MCF 10A (cell line): ENCODE data around the gene SIRT3. TPM values are rescaled to one million over a fixed set of nuclear protein-coding genes. Genes with fewer than 3 reads are reported as not detected.
"Not testable (repeated sequence)": the region's sequence is repeated elsewhere in the genome, so short reads cannot be mapped to it uniquely, and the experiment has no call there.

Source experiments
- BruUV-seq: library from RNA; stranded (reverse); fragments of 400-500 nt; replicated peaks from 2 replicates; lab custom pipeline; 2021; lab: Mats Ljungman, UMichigan
- CTCF ChIA-PET: fragments of 300-600 bp; sonication (Branson Sonifier 250); formaldehyde crosslinking; extraction: SDS; loops from one replicate; lab custom pipeline; 2021; ENCODE audit warnings: antibody characterized with exemption, inconsistent platforms; lab: Yijun Ruan, JAX
- POLR2A ChIA-PET: fragments of 300-600, 350-650 bp; sonication (Branson Sonifier 250); formaldehyde crosslinking; extraction: SDS; loops from one replicate; lab custom pipeline; 2020; ENCODE audit warnings: antibody characterized with exemption, inconsistent platforms; lab: Yijun Ruan, JAX
- DNase-seq: peaks from one replicate; pipeline ENCODE4 v3.0.0-alpha.2; 2018; ENCODE audit not compliant: unreplicated experiment
- H3K27ac Mint-ChIP-seq: one replicate; pipeline ENCODE4 v1.8.0; 2022; ENCODE audit warnings: mild to moderate bottlenecking, low read depth, mixed read lengths; ENCODE audit not compliant: unreplicated experiment
- H3K27me3 Mint-ChIP-seq: one replicate; pipeline ENCODE4 v1.8.0; 2022; ENCODE audit warnings: mixed read lengths; ENCODE audit not compliant: insufficient read depth, unreplicated experiment
- H3K36me3 Mint-ChIP-seq: one replicate; pipeline ENCODE4 v1.8.0; 2022; ENCODE audit warnings: mild to moderate bottlenecking, moderate library complexity, mixed read lengths; ENCODE audit not compliant: insufficient read depth, unreplicated experiment
- H3K4me1 Mint-ChIP-seq: one replicate; pipeline ENCODE4 v1.8.0; 2022; ENCODE audit warnings: mixed read lengths; ENCODE audit not compliant: insufficient read depth, unreplicated experiment
- H3K4me3 Mint-ChIP-seq: one replicate; pipeline ENCODE4 v1.8.0; 2022; ENCODE audit warnings: mild to moderate bottlenecking, moderate library complexity, mixed read lengths; ENCODE audit not compliant: unreplicated experiment
- H3K9me3 Mint-ChIP-seq: one replicate; pipeline ENCODE4 v1.8.0; 2022; ENCODE audit warnings: mixed read lengths; ENCODE audit not compliant: unreplicated experiment
- CTCF ChIP-seq: fragments of 200-600 bp; IDR thresholded peaks from one replicate; pipeline ENCODE4 v1.8.0; 2022; ENCODE audit warnings: antibody characterized with exemption, mild to moderate bottlenecking; ENCODE audit not compliant: unreplicated experiment
- intact Hi-C: fragments of 100-400 bp; cut with micrococcal nuclease; formaldehyde crosslinking; loops from 2 replicates; pipeline ENCODE4 v1.14.1; 2022
- total RNA-seq: library from RNA; stranded (reverse); gene quantifications from 2 replicates; pipeline ENCODE4 v1.2.3, GENCODE V29; 2022

The SIRT3 gene
- total RNA-seq, 1 experiment from 2014 or later = 19.8 TPM

DNA sequence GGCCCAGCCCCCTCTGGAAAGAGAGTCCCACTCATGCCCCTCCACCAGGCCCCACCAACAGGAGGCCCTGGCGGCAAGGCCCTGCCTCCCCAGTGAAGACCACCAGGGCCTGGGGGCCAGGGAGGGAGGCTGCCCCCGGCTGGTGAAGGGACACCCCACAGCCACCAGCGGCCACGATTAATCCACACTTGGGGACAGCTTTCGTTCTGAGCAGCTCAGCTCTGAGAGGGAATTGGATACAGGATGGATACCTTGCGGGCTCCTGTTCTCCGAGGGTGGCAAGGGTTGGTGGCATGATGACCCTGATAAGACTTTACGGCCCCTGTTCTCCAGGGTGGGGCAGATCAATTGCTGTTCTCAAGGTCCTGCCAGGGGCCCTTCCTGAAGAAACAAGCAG is 35.2 kb upstream of the SIRT3 start:
- intact Hi-C loops = no loop called here
- no peak for DNase-seq
- TF ChIP-seq CTCF = no peak
- CTCF ChIA-PET = no interaction called here
- POLR2A ChIA-PET = interaction anchor here (0.6 kb wide), 1 partner anchor 13 kb away, joined by 3 read pairs; no protein-coding TSS in a partner anchor
- BruUV-seq = no TSS peak
- Mint-ChIP-seq H3K36me3 (no peaks in the 10 kb centered on the region), H3K27ac (no peak overlapping the region), H3K9me3 (no peaks in the 10 kb centered on the region), H3K4me1 (peaks cover 16% of the 10 kb centered on the region), H3K4me3 (no peak overlapping the region), H3K27me3 (peaks cover 29% of the 10 kb centered on the region)

DNA sequence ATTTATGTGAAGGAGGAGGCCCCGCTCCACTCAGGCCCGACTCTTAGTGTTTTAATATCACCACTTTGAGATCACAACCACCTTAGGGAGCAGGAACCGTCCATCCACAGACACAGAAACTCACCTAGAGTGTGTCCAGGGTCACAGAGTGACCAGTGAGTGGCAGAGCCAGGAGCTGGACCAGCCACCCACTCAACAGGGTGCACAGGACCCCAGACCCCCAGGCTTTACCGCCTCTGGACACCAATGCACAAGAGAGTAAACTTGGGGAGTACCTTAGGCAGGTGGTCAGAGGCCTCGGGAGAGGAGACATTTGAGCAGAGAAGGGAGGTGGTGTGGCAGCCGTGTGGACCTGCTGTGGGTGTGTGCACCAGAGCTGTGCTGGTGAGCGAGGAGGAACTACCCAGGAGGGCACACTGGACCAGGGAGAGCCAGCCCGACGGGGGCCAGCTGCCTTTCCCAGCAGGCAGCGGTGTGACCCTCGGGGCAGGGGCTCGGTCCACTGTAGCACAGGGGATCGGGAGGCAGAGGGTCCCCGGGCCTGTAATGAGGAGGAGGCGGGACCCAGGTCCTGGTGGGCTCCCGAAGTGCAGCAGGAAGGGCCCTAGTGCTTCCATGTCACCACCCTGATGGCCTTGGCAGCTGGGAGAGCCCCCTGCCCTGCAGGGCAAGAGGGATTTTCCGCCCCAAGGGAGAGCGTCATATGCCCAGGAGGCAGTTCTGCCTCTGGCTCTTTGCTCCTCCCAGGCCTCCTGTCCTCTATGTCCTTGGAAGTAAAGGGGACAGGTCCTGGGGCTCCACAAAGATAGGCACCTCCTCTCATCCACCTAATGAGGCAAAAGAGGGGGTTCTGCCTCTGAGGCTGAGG is 34.5 kb upstream of the SIRT3 start:
- BruUV-seq = no TSS peak
- peaks cover 16% of the 10 kb centered on the region for H3K4me1 Mint-ChIP-seq
- H3K36me3 Mint-ChIP-seq = no peaks in the 10 kb centered on the region
- no peak overlapping the region for H3K4me3 Mint-ChIP-seq
- CTCF ChIA-PET = no interaction called here
- DNase-seq = no peak
- intact Hi-C loops = no loop called here
- no peak for TF ChIP-seq CTCF
- POLR2A ChIA-PET = no interaction called here
- no peaks in the 10 kb centered on the region for H3K9me3 Mint-ChIP-seq
- no peak overlapping the region for H3K27ac Mint-ChIP-seq
- H3K27me3 Mint-ChIP-seq = peaks cover 23% of the 10 kb centered on the region

DNA sequence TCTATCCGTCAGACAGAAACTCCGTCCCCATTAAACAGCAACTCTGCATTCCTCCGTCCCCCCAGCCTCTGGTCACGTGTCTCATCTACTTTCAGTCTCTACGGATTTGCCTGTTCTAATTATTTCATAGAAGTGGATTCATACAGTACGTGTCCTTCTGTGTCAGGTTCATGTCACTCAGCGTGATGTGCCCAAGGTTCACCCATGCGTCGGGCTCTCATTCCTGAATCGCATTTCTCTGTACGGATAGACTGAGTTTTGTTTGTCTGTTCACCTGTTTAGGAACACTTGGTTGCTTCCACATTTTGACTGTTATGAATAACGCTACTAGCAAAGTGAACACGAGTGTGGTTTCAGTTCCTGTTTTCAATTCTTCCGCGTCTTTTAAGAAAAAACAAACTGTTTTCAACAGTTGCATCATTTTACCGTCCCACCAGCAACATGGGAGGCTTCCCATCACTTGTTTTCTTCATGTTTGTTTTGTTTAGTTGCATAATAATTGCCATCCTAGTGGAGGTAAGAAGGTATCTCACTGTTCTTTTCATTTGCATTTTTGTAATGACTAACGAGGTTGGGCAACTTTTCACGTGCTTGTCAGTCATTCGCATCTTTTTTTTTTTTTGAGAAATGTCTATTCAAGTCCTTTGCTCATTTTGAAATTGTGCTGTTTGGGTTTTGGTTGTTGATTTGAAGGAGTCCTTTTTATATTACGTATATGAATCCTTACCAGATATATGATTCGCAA is 33.2 kb upstream of the SIRT3 start:
- no TSS peak for BruUV-seq
- DNase-seq = peak; percentile 76
- ChIA-PET POLR2A (interaction anchor here (0.6 kb wide), 1 partner anchor 16 kb away, joined by 4 read pairs; no protein-coding TSS in a partner anchor), CTCF (no interaction called here)
- intact Hi-C loops = no loop called here
- Mint-ChIP-seq H3K4me1 (peaks cover 16% of the 10 kb centered on the region), H3K4me3 (peak overlapping the region; percentile 4), H3K27me3 (peaks cover 19% of the 10 kb centered on the region), H3K9me3 (no peaks in the 10 kb centered on the region), H3K27ac (no peak overlapping the region), H3K36me3 (no peaks in the 10 kb centered on the region)
- no peak for TF ChIP-seq CTCF

- POLR2A ChIA-PET = interaction anchor here (0.7 kb wide), 2 partner anchors 20 to 125 kb away, joined by 3 read pairs; partner anchors contain the start of gene PKP3
- H3K27ac Mint-ChIP-seq = not testable (repeated sequence)
Measured at GRCh38 chr11:268716-269145, 32.6 kb upstream of the SIRT3 start.

More at GRCh38 chr11:268716-269145, 32.6 kb upstream of the SIRT3 start:
- H3K9me3 Mint-ChIP-seq, DNase-seq, BruUV-seq, H3K36me3 Mint-ChIP-seq, intact Hi-C loops: not testable (repeated sequence)
- H3K27me3 Mint-ChIP-seq = peaks cover 19% of the 10 kb centered on the region
- H3K4me1 Mint-ChIP-seq = peaks cover 16% of the 10 kb centered on the region
- CTCF ChIA-PET = interaction anchor here (0.6 to 0.7 kb wide), 3 partner anchors 9 to 93 kb away, joined by 3 read pairs; partner anchors contain the start of gene NLRP6
- H3K4me3 Mint-ChIP-seq = peak overlapping the region; percentile 70
